HG02885 (cell line): ENCODE results near the gene RFT1.

Experiments used
- ATAC-seq: cut with Tn5 transposase; IDR thresholded peaks from one replicate; pipeline ENCODE4 v1.9.1; 2021; ENCODE audit warnings: mild to moderate bottlenecking; ENCODE audit not compliant: unreplicated experiment, poor library complexity

The RFT1 gene, protein sequence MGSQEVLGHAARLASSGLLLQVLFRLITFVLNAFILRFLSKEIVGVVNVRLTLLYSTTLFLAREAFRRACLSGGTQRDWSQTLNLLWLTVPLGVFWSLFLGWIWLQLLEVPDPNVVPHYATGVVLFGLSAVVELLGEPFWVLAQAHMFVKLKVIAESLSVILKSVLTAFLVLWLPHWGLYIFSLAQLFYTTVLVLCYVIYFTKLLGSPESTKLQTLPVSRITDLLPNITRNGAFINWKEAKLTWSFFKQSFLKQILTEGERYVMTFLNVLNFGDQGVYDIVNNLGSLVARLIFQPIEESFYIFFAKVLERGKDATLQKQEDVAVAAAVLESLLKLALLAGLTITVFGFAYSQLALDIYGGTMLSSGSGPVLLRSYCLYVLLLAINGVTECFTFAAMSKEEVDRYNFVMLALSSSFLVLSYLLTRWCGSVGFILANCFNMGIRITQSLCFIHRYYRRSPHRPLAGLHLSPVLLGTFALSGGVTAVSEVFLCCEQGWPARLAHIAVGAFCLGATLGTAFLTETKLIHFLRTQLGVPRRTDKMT

DNA sequence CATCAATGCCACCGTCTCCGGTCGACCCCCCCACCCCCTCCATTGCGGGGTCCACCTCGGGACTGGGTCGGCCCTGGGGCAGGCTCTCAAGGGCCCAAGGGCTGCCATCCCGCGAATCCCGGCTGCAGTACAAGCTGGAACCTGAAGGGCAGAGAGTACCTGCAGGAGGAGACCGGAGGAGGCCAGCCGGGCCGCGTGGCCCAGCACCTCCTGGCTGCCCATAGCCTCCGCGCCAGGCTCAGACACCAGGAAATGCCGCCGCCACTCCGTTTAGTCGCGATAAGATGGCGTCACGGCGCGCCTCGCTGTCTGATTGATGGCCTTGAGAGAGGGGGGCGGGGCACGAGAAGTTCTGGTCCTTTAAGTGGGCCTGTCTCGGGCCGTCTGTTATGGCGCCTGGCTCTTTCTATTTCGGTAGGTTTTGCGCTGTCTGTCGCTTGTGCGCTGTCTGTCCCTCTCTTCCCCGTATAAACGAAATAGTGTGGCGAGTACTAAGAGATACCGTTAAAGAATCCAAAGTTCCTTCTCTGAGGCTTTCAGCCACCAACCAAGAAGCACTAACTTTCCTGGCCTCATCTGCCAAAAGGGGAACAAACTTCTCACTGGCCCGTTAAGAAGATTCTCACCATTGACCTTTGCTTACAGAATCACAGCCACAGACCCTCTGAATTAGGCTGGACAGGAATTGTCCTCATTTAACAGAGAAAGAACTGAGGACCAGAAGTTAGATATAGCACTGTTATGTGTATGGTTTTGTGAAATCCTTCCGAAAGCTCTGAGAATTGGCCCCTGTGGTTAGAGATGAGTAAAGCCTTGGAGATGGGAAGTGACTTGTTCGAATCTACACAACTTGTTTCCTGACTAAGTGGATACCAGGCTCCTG, at the start of gene RFT1:
Gene RFT1 (minus strand): TSS at position 257 of the 883 bp plus-strand sequence. CDS start 35 bp downstream, at position 222.
- ATAC-seq: peak; percentile 86

DNA sequence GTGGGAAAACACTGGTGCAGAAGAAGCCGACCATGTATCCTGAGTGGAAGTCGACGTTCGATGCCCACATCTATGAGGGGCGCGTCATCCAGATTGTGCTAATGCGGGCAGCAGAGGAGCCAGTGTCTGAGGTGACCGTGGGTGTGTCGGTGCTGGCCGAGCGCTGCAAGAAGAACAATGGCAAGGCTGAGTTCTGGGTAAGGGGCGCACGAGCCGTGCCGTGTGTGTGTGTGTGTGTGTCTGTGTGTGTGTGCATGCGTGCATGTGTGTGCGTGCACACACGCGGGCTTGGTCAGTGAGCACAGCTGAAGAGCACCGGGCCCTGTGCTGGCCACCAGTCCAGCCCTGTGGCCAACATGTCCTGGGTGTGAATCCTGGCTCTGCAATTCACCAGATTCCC, 49.3 kb upstream of the RFT1 start:
- ATAC-seq: no peak

DNA sequence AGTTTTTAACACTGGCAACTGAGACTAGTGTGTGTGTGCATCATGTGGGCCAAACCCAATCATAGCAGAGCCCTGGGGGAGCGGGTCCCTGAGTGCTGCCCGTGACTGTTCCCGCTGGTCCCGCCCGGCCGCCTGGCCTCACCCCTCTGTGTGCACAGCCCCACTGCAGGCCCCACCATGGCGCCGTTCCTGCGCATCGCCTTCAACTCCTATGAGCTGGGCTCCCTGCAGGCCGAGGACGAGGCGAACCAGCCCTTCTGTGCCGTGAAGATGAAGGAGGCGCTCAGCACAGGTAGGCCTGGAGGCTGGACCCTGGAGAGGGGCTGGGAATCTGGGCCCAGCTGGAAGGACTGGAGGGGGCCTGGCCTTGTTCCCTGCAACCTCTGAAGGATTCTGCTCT, 48.0 kb upstream of the RFT1 start:
- no peak for ATAC-seq

DNA sequence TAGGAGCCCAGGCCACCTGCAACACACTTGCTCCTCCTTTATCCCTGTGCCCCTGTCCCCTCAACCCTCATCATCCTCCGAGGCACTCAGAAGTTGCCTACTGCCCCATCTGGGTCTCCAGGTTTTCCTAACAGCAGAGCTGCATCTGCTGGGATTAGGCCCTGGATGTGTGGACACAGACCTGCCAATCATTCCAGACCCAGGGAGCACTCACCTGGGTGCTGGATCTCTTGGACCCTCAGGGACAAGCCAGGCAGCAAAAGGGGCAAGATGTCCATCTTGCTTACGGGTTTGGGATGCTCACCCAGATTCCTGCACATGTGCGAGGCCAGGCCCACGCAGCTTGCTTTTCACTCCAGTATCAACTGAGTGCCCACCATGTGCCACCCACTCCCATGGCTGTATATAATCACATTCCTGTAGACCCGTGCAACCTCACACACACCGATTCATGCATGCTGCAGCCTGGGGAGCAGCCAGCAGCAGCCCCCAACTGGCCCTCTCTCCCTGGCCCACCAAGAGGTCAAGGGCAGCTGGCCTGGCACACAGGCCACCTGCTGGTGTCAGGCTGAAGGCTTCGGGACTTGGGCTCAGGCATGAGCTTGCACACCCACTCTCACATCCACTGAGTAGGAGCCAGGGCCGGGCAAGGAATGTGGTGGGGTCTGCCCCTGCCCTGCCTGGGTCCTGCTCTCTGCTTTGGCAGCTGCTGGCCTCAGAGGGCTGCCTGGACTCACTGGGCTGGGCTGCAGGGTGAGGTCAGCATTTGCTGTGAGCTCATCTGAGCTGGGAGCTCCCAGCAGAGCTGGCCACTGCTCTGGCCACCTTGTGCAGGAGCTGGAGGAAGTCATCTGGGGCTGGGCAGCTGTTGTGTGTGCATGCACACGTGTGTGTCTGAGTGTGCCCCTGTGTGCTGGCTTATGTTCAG, 45.6 kb upstream of the RFT1 start:
- no peak for ATAC-seq

DNA sequence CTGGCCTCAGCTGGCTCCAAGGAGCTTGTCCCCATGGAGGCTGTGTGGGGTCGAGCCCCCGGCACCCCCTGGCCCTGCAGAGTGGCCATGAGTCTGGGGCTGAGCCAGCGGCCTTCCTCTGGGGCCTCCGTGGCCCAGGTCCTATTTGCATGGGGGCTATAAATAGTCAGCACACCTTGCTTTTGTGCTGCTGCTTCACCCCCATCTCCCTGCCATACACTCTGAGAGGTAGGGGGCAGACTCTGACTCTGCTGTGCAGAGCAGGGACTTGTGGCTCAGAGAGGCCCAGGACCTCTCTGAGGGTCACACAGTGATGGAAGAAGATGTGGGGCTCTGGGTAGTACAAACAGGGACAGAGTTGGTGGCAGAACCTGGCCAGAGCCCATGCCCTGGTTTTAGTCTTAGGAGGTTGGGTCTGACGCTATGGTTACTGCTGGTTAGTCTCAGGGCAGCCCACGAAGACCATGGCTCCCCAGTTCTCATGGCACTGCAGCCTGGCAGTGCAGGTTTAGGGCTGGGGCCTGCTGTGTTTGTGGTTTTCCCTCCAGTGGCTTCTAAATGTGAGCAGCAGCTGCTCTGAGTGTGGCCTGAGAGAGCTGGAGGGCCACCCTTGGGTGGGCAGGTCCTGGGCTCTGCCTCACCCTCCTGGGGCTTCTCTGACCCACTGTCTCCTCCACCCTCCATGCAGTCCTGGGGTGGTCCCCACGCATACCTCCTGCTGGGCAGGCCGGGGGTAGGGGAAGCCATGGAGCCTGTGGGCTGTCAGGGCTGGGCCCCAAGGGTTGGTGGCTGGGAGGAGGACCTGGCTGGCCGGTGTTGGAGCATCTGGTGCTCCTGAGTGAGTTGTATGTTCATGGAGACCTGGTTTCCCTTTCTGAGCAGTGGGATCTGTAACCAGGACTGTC, 44.4 kb upstream of the RFT1 start:
- peak; percentile 57 for ATAC-seq

DNA sequence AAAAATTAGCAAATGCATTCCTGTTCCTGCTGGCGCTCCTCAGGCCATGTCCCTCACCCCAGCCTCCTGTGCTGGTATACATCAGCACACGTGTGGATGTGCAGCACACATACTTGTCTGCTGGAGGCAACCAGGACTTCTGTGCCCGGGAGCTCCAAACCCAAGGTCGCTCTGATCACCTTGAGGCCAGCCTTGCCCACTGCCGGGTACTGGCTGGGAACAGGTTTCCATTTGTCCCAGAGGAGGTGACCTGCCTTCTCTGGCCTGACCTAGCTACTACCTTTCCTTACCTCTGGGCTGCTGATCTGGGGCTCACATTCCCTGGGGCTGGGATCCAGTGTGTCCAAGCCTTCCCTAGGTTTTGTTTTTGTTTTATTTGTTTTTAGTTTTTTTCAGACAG, 42.9 kb upstream of the RFT1 start:
- no peak for ATAC-seq

DNA sequence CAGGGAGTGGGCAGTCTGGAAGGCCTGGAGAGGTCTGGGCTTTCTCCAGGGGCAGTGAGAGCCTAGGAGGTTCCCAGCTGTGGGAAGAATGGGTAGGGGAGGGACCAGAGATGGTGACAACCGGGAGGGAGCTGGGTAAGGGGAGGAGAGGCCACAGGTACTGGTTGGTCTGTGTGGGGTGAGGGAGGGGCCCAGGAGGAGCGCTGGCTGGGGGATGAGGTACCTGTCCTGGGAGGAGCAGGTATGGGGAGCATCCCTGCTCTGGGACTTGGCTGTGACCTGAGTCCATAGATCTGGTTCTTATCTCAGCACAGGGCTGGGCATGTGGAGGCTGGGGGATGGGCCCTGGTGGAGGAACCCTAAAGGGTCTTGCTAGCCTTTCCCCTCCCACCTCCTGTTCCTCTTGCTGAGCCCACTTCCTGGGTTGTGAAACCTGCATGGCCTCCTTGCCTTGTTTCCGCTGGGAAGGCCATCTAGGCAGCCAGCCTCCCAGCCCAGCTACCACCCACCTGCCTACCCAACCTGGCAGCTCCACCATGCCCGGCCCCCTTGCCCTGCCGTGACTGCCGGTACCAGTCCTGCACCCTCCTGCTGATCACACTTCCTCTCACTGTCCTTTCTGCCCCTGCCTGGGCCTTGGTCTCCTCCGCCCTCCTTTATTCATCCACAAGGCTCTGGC, 41.7 kb upstream of the RFT1 start:
- no peak for ATAC-seq

DNA sequence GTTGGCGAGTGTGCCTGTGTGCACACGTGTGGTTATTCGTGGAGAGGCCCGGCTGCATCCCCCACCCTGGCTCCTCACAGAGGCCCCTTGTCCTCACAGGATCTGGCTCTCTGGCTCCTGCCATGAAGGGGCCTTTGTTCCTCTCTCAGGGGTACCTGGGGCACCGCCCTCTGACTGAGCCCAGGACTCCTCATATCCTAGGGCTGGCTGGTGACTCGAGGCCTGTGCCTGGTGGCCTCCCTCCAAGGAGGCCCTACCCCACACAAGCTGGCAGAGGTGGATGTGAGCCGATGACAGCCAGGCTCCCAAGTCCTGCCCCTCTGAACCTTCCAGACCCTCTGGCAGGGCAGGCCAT, 40.8 kb upstream of the RFT1 start:
- ATAC-seq: no peak

DNA sequence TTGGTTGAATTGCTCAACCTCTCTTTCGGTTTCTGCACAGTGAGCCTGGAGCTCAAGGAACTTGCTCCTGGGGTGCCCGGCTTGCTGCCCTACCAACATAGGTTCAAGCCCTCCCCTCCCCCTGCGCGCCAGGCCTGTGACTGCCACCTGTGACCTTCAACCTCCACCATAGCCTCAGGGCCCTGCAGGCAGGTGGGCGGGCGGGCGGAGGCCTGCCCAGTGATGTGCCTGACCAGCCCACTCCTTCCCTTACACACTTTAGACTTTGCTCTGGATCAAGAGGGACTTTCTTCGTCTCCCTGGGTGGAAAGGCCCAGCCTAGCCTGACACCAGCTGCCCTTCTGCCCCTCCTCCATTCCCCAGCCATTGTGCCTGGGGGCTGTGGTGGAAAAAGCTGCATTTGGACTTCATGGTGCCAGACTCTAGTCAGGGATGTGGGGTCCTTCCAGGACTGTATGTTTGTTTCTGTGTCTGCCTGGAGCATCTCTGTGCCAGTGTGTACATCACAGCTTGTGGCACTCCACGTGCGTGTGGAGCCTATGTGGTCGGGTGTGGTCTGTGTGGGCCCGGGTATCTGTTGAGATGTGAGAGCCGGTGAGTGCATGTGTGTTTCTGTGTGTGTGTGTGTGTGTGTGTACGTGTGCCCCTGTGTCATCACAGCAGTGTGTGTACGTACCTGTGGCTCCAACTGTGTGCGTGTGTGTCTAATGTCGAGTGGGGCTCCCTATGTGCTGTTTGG, 40.3 kb upstream of the RFT1 start:
- no peak for ATAC-seq

DNA sequence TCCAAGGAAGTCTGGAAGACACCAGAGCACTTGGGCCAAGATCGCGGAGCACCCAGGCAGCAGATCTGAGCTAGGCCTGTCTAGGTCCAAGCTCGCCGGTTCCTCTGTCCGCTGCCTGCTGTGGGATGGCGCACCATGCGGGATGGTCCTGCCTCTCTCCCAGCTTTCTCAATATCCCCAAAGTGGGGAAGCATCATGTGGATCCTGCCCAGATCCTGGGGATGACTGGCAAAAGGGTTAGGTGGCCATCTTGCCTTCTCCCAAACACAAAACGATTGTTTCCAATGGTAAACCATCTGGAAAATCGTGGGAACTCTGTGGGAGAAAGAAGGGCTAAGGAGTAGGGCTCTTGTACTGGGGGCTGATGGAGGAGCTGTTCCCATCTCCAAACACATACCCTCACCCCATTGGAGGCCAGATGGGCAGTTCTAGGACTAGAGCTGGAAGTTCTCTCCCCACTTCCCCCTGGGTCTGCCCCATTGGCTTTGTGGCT, 39.6 kb upstream of the RFT1 start:
- no peak for ATAC-seq

DNA sequence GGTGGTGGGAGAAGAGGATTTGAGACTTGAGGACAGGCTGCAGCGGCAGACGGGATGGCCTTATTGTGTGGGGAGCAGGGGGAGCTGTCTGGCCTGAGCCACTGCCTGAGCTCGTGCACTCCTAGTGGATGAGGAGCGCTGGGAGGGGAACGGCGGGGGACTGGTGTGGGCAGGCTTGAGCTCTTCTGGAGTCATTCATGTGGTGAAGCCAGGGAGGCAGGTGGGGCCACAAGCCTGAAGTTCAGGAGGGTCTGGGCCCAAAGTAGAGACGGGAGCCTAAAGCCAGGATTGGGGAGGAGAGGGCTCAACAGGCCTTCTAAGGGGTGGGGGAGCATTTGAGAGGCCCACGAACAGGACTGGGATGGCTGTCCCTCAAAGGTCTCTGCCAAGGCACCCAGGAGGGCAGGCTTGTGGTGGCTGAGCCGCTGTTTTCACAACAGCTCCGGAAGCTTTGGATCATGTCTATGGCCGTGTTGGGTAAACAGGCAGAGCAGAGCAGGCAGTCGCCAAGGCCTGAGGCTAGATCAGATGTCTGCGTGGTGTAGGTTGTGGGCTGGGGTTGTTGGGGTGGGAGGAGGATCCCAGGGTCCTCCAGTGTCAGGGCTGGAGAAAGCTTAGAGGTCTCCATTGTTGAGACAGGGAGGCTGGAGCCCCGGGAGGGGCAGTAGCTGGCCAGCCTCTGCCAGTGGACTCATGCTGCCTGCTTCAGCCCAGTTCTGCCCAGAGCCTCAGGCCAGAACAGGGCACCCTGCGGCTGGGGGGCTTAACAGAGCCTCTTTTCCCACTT, 39.0 kb upstream of the RFT1 start:
- ATAC-seq: no peak

DNA sequence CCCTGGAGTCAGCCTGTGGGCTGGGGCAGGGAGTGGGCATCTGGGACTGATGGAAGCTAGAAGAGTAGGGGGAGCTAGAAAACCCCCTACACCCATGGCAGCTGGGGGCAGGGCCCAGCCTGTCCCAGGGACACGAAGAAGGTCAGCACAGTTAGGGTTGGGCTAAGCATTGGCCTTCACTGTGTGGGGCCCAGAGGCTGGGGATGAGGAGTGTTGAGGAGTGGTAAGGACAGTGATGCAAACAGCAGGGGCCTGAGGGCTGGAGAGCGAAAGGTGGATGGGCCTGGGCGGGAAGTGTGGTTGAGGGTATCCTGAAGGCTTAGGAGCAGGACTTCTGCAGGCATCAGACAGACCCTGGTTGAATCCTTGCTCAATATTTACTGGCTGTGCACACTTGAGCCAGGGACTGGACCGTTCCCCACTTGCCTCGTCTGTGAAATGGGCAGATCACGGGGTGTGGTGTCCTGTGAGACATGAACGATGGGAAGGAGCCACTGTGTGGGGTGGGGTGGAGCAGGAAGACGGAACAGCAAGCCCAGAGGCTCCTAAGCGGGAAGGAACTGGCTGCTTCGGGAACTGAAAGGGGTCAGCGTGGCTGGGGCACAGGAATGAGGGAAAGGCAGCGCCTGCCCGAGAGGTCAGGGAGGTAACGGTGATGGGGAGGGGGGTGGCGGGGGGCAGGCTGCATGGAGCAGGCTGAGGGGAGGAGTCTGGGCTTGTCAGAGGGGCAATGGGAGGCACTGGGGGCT, 38.1 kb upstream of the RFT1 start:
- ATAC-seq: no peak

DNA sequence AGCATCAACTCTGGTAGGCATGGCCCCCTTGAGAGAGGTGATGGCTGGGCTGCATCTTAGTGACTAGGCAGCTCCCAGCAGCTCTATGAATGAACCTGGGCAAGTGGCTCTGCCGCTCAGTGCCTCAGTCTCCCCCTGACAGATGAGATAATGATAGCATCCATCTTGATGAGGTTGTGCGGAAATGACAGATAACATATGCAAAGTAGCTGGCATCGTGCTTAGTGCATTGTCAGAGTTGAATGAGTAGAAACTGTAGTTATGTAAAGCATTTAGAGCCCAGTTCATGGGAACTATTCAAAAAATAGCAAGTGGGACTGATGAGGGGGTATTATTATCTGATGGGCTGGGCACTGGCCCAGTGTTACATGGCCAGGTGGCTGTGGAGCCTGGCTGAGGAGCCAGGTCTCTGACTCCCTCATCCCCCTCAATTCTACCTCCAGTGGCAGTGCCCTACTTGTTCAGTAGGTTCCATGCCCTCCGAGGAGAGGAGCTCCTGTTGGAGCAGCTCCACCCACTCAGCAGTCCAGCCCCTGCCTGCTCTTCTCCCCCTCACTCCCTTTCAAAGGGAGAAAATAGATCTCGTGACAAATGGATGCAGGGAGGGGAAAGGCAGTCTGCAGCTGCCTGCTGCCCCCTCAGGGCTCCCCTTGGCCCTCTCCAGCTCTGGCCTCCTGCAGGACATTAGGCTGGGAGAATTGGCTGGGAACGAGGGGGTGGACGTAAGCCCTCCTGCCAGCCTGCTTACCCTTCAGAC, 37.4 kb upstream of the RFT1 start:
- ATAC-seq: no peak

DNA sequence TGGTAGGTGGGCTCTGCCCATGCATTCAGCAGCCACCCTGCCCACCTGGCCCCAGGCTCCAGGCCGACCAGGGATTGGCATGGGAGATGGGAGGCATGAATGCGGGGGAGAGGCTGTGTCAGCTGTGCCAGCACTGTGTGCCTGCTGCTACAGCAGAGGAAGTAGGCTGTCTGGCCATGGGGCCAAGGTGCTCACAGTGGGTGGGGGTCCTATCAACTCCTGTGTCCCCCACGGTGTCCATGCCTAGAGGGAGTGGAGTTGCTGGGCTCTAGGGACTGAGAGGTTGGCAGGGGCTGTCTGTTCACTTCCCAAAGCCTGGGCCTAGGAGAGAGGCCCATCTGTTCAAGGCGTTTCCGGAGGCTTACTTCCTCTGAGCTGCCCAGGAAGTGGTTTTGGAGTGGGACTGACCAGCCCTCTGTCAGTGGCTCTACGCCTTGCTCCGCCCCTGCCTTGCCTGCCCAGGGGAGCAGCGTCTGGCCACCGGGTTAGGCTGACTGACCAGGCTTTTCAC, 36.6 kb upstream of the RFT1 start:
- no peak for ATAC-seq

DNA sequence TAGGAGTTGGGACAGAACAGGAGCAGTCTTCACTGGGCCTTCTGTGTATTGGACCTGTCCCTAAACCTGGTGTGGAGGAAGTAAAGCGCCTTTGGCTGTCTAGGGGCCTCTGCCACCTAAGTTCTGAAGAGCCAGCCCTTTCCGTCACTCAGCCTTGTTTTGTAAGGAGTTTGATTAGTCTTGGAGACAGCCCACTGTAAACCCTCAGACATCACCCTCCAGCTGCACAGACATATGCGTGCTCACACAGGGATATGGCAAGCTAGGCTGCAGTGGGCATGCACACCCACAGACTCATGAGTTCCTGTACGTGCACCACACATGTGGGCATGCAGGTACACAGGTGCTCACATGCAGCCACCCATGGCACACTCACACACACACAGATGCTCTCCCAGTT, 36.0 kb upstream of the RFT1 start:
- ATAC-seq: no peak
